Stomach (tissue), 4 donors: ENCODE measurements around the gene EDDM13.

Source experiments
- CTCF ChIP-seq, 7 experiments: fragments of 450-650 bp in 4 of 7; fragments of 200-600 bp in 3 of 7; sonication (generic) in 3 of 7; IDR thresholded peaks; one replicate each; pipeline ENCODE4 v1.5.1; 2016 to 2019; ENCODE audit warnings: antibody characterized with exemption in 7 of 7, control low read depth in 2 of 7, mild to moderate bottlenecking in 1 of 7
- EP300 ChIP-seq: sonication (generic); formaldehyde crosslinking; IDR thresholded peaks from one replicate; pipeline ENCODE4 v1.6.1; 2017; ENCODE audit warnings: antibody characterized with exemption
- POLR2A ChIP-seq, 4 donors: fragments of 450-650 bp; IDR thresholded peaks; one replicate each; pipeline ENCODE4 v1.6.1; 2016; ENCODE audit warnings: antibody characterized with exemption in 4 of 4, control low read depth in 2 of 4, mild to moderate bottlenecking in 1 of 4, moderate library complexity in 1 of 4
- POLR2AphosphoS5 ChIP-seq, 3 donors: sonication (generic); formaldehyde crosslinking; IDR thresholded peaks; one replicate each; pipeline ENCODE4 v1.6.1; 2016; ENCODE audit warnings: antibody characterized with exemption in 3 of 3

DNA sequence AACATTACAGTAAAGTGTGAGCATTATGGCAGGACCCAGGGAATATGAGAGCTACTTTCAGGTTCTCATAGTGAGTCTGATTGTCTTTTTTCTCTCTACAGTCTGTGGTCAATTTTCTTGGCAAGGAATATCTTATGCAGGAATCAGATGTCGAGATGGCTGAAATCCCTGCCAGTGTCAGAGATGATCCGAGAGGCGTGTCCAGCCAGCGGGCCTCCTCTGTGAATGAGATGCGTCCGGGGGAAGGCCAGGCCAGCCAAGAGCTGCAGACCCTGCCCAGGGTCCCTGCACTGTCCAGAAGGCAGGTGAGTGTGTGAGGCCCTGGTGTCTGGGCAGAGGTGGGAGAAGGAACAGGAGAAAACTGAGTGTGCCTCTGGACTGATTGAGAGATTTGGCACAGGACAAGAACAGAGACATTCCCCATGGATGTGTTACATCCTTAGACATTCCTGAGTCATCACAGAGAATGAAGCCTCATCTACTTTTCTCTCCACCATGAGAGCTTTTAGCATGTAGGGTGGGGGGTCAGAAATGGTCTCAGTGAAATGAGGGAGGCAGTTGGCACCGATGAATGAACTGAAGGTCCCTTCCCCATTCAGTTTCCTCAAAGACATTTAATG is 27.3 kb upstream of the EDDM13 start:
- TF ChIP-seq CTCF (IDR thresholded peaks at IDR 0.05): no peak
- TF ChIP-seq POLR2A (IDR thresholded peaks at IDR 0.05): no peak
- no peak for TF ChIP-seq EP300
- no peak for TF ChIP-seq POLR2AphosphoS5 (IDR thresholded peaks at IDR 0.05)
